Activated CD4-positive, CD25-positive, alpha-beta regulatory T cell treated with anti-CD3 and anti-CD28 coated beads, Interleukin-2, amount 50 U/mL, for 24 hours (primary cell): Measurements from ENCODE around the gene ALOX5.
A peak's percentile ranks its signal among the peaks of the same experiment; 100 is the strongest.
"Not testable (repeated sequence)": the region's sequence is repeated elsewhere in the genome, so short reads cannot be mapped to it uniquely, and the experiment has no call there.

Experiments
- ATAC-seq, 2 donors: fragments of 150-1000 bp; cut with Tn5 transposase; one replicate each; pipeline ENCODE4 v1.10.0; 2021; ENCODE audit warnings: mild to moderate bottlenecking in 1 of 2, moderate library complexity in 1 of 2

ALOX5 gene

DNA sequence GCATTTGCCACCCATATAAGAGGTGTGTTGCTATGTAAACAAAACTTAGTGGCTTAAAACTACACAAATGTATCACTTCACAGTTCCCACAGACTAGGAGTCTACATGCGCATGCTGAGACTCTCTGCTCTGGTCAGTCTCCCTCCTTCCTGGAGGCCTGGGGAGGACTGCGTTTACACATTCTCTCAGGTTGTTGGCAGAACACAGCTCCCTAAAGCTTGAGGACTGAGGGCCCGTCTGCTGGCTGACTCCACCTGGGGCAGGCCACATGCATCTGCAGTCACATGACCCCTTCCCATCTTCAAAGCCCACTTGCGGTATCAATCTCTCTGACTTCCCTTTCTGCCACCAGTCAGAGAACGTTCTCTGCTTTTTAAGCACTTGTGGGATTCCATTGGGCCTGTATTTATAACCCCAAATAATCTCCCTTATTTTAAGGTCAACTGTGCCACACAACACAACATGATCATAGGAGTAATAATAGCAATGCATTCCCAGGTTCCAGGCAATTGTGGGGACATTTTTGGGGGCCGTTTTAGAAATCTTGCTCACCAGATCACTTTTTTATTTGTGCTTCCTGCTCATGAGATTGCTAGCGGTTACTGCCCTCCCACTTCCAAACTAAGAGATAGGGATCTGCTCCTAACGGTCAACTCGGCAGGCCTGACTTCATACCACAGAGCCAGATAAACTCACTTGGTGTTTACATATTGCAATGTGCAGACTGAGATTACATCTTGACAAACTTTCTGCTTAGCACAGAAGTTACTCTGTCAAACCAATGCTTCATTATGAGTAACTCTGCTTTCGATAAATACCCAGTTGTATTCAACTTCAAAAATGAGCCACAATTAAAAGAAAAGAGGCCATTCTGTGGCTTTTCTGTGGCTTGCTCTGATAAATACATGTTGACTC is 96.3 kb downstream of the ALOX5 start:
- ATAC-seq = peak; percentile 57 to 78

DNA sequence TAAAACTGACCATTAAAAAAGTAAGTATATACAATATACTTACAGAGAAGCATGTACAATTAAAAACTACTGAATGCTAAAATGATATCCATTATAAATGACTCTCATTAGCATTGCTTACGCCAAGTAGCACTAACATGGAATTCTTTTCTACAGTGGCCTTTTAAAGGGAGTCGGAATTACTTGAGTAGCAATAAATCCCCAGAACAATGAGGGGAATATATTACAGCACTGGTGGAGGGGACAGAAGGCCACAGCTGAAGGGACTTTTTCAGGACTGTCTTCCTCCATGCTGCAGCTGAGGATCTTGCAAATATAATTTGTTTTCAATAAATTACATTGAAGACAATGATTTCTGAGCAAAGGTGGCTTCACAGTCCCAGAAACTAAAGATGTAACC is 97.0 kb downstream of the ALOX5 start:
- ATAC-seq = no peak

DNA sequence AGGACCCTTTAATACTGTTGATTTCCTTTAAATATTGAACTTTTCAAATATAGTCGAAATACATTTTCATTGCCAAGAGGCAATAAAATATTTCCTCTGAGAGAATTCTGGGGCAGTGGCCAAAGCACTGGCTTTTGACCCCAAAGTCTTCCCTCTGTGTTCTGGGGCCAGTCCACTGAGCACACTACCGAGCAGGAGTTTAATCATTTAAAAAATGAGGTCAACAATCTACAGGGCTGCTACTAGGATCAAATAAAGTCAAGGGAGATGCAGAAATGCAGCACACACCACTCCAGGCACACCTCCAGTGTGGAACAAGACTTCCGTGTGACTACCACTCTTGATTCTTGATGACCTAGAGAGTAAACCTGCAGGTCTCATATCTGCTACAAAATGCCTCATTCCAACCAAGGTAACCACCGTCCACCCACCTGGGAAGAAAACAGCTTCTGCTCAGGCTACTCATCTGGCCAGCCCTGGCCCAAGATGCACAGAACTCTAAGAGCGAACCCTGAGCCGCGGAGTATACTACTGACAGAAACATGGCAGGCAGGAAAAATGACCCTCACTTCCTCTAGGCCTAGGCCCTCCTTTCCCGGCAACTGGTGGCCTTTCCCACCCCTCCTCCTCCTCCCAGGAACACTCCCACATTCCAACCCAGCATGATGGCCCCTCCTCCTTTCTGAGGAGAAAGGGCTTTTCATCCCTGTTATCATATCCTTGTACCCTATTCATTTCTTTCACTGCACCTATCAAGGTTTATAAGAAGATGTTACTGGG is 97.7 kb downstream of the ALOX5 start:
- ATAC-seq = no peak

DNA sequence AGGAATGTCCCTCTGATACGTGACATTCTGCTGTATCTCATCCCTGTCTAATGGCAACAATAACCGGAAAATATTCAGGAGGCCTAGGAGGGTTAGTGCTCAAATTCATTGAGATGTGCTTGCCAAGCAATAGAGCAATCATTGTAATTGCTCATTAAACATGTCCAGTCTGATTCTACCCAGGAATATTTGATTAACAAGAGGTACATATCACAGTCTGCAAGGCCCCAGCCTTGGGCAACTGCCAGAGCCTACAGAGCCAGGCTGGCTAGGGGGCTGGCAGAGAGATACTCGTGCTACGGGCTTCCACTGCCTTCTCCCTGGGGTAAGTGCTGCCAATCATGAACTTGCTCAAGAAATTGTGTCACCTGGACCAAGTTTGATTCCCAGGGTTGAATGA is 99.1 kb downstream of the ALOX5 start:
- no peak for ATAC-seq

DNA sequence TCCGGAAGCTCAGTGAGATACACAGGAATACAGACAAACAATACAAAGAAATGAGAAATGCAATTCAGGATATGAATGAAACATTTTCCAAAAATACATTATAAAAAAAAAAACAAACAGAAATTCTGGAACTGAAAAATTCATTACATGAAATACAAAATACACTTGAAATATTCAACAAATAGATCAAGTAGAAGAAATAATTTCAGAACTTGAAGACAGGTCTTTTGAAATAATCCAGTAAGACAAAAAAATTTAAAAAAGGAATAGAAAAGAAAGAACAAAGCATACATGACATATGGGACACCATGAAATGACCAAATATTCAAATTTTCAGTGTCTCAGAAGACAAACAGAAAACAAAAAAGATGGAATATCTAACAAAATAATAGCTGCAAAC is 102.5 kb downstream of the ALOX5 start:
- ATAC-seq = no peak

DNA sequence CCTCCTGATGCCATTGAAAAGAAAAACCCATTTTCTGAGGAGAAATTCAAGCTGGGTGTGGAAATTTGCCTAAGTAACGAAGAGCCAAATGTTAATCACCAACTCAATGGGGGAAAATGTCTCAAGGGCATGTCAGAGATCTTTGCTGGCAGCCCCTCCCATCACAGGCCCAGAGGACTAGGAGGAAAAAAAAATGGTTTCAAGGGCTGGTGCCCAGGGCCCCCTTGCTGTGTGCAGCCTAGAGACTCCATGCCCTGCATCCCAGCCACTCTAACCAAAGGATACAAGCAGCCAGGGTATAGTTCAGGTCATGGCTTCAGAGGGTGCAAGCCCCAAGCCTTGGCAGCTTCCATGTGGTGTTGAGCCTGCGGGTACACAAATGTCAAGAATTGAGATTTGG is 106.3 kb downstream of the ALOX5 start:
- no peak for ATAC-seq

DNA sequence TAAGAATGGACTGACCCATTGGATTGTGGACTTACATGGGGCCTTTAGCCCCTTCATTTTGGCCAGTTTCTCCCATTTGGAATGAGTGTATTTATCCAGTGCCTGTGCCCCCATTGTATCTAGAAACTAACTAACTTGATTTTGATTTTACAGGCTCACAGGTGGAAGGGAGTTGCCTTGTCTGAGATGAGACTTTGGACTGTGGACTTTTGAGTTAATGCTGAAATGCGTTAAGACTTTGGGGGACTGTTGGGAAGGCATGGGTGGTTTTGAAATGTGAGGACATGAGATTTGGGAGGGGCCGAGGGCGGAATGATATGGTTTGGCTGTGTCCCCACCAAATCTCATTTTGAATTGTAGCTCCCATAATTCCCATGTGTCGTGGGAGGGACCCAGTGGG is 107.1 kb downstream of the ALOX5 start:
- not testable (repeated sequence) for ATAC-seq

DNA sequence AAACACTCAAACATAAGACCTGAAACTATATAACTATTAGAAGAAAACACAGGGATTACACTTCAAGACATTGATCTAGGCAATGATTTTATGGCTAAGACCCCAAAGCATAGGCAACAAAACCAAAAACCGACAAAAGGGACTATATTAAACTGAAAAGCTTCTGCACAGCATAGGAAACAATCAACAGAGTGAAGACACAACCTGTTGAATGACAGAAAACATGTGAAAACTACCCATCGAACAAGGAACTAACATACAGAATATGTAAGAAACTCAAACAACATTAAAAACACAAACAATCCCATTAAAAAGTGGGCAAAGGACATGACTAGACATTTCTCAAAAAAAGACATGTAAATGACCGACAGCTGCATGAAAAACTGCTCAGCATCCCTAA is 109.0 kb downstream of the ALOX5 start:
- no peak for ATAC-seq

DNA sequence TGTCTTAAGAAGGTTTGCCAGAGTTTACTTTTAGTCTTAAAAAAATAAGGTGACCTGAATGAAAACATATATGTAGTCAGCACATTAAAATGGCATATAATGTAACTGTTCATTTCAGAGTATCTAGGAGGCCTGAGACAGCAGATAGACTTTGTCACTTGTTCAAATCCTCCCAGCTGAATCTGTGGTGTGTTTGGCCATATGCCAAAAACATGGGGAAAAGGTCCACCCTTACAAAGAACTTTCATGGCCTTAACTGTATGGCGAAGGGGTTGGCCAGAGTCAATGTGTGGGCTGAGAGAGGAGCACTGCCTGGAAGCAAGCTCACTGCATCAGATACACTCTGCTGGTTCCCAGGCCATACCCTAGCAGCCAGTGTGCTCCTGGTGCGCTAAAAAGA is 113.7 kb downstream of the ALOX5 start:
- ATAC-seq = no peak

DNA sequence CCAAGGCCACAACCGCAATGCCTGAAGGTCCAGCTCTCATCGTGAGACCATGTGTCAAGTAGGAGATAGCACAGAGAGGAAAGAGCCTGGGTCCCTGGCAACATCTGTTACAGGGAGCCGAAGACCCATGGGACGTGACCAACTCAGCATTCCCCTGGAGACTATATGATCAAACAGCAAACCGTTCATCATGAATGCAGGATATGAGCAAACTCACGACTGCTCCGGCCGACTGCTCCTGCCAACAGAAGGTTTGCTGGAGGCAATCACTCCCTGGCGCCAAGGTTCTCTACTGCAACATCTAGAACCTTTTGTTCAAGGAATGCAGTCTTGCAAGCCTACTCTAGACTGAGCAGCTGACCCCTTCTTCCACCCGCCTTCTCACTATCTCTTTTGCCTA is 114.3 kb downstream of the ALOX5 start:
- no peak for ATAC-seq

DNA sequence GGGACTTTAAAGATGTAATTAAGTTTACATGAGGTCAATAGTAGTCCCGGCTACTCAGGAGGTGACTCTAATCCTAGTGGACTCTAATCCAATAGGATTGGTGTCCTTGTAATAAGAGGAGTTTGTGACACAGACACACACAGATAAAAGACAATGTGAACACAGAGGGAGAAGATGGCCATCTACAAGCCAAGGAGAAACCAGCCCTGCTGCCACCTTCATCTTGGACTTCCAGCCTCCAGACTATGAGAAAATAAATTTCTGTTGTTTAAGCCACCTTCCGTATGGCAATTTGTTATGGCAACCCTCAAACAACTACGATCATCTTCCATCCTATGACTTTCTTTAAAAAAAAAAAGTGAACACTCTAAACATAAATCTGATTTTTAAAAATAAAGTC is 116.3 kb downstream of the ALOX5 start:
- no peak for ATAC-seq

DNA sequence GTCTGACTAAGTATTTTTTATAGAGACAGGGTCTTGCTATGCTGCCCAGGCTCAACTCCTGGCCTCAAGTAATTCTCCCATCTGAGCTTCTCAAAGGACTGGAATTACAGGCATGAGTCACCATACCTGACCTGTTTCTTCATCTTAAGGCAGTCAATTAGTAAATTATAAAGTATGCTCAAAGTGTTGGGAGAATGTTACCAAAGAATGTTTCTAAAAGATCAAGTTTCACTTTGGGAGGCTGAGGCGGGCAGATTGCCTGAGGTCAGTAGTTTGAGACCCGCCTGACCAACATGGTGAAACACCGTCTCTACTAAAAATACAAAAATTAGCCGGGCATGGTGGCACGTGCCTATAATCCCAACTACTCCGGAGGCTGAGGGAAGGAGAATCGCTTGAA is 117.0 kb downstream of the ALOX5 start:
- ATAC-seq = no peak
